Left cardiac atrium (tissue), 4 donors: ENCODE results near the gene TSACC. TPM values are rescaled to one million over a fixed set of nuclear protein-coding genes. Genes with fewer than 3 reads are reported as not detected.
"Not testable (repeated sequence)": the region's sequence is repeated elsewhere in the genome, so short reads cannot be mapped to it uniquely, and the experiment has no call there.

Experiments used
- ATAC-seq, 2 donors: fragments of 200-7000 bp; cut with Tn5 transposase; one replicate each; pipeline ENCODE4 v1.9.1; 2020; ENCODE audit warnings: mild to moderate bottlenecking in 2 of 2, moderate library complexity in 2 of 2
- DNase-seq: peaks from one replicate; pipeline ENCODE4 v3.0.0-alpha.2; 2020
- intact Hi-C, 2 donors: fragments of 100-400 bp; cut with DNase I; formaldehyde crosslinking; loops; one replicate each; pipeline versions ENCODE4 v1.14.1 to v1.15.1; 2022 to 2023
- total RNA-seq, 2 donors: library from RNA; stranded (reverse); fragmentation: NEBNext Ultra II Directional; extraction: Animal tissue kit (Norgen Biotek cat#: 25700); gene quantifications; one replicate each; pipeline ENCODE4 v1.2.1, GENCODE V29; 2021
- donor health status: DM: no; HTN: yes; CAD: no.
- donor health status: DM: no; HTN: yes; CAD: no; lungs with severe emphysema.
- donor health status: DM: yes; HTN: yes; CAD: no.
- donor health status: Dilated cardiomyopathy.

The TSACC gene
- total RNA-seq, 2 donors from 2014 or later: 1.0 TPM; not detected in 1

DNA sequence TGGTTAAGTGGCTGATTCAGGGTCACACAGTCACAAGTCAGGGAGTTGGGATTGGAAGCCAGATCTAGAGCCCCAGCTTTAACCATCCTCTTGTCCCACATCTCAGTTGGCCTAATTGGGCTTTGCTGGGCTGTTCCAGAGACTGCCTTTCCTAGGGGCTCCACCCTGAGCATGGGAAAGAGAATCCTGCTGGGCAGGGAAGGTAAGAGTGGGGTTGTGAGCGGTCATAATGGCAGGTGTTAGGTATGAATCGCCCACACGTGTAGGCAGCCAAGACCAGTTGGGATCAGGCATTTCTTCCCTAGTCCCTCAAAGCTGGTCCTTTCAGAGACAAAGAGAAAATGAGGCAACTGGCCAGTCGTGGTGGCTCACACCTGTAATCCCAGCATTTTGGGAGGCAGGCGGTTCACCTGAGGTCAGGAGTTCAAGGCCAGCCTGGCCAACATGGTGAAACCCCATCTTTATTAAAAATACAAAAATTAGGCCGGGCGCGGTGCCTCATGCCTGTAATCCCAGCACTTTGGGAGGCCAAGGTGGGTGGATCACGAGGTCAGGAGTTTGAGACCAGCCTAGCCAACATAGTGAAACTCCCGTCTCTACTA is 31.5 kb downstream of the TSACC start:
- DNase-seq, ATAC-seq, intact Hi-C loops: not testable (repeated sequence)

DNA sequence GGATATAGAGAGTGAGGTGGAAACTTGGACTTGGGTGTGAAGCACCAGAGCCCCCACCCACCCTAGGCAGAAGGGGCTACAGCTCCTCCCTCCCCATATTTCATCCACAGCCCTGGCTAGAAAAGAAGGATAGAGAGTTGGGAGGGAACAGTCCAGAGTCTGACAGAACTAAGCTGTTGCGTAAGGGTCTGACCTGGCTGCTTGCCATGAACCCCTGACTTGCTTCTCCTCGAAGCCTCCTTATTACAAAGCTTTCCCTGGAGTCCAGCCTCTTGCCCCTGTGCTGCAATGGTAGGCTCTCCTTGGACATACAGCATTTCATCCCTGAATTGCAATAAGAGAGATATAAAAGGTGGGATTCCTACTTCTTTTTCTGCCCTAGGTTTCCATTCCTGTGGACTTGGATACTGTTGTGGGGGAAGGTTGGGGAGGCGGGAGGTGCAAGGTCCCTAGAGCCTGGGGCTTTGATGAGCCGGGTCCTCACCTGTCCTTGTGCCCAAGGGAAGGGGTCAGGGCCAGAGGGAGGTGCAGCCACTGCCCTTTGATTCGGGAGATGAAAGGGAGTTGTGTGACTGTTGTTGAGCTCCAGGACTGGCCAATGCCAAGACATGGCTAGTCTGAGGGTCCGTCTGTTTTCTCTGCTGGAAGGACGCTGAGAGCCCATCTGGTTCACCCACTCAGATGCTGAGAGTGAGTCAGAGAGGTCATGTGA is 33.4 kb downstream of the TSACC start:
- peak; percentile 64 for DNase-seq
- intact Hi-C loops: no loop called here
- peak; percentile 34 to 70 for ATAC-seq

DNA sequence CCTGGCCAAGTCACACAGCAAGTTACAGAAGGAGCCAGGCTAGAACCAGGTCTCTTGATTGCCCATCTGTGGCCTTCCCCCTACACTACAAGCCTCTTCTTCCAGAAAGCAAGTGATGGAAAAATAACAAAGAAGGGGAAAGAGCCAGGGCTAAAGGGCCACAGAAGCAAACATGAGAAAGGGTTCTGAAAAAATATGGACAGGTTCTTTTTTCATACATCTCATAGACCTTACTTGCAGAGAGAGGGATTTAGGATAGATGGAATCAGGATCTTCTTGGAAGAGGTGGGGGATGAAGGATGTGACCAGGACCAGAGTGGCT is 33.9 kb downstream of the TSACC start:
- intact Hi-C loops: no loop called here
- ATAC-seq (no peak), DNase-seq (no peak)

DNA sequence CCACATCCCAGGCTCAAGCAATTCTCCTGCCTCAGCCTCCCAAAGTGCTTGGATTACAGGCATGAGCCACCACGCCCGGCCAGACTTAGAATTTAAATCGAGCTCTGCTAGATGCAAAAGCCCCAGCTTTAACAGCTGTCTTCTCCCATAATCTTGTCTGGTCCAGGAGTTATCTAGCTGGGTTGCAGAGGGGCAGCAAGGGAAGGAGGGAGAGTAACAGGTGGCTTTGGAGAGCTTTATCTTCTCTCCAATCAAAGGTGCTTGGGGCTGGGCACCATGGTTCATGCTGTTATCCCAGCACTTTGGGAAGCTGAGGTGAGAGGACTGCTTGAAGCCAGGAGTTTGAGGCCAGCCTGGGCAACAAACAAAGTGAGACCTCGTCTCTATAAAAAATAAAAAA is 34.5 kb downstream of the TSACC start:
- intact Hi-C loops: no loop called here
- no peak for DNase-seq
- no peak for ATAC-seq

DNA sequence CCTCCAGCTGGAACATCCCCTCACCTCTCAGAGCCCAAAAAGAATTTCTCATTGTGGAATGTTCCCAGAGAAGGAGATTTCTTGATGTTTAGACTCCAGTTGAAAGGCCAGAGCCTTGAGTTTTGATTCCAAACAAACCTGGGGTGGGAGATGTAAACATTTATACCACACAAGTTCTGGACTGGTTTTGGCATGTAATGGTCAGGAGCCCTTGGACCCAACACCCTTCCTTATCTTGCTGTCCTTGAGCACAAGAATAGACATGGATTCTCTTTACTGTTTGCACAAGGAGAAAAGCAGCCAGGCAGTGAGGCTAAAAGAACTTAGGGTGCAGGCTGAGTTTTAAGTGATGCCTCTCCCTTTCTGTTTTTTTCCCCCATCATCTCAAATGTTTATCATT is 35.2 kb downstream of the TSACC start:
- DNase-seq: no peak
- intact Hi-C loops: no loop called here
- no peak for ATAC-seq

DNA sequence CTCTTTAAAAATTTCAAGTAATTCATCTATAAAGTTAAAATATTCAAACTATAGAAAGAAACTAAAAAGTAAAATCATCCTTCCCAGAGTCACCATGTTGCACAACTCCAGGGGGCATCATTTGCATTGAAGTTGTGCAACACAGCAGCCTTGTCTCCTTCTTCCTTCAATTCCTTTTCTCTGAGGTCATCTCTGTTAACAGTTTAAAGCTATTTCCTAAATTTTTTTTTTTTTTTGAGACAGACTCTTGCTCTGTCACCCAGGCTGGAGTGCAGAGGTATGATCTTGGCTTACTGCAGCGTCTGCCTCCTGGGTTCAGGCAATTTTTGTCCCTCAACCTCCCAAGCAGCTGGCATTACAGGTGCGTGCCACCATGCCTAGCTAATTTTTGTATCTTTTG is 37.8 kb downstream of the TSACC start:
- DNase-seq (no peak), ATAC-seq (no peak)
- intact Hi-C loops: no loop called here

DNA sequence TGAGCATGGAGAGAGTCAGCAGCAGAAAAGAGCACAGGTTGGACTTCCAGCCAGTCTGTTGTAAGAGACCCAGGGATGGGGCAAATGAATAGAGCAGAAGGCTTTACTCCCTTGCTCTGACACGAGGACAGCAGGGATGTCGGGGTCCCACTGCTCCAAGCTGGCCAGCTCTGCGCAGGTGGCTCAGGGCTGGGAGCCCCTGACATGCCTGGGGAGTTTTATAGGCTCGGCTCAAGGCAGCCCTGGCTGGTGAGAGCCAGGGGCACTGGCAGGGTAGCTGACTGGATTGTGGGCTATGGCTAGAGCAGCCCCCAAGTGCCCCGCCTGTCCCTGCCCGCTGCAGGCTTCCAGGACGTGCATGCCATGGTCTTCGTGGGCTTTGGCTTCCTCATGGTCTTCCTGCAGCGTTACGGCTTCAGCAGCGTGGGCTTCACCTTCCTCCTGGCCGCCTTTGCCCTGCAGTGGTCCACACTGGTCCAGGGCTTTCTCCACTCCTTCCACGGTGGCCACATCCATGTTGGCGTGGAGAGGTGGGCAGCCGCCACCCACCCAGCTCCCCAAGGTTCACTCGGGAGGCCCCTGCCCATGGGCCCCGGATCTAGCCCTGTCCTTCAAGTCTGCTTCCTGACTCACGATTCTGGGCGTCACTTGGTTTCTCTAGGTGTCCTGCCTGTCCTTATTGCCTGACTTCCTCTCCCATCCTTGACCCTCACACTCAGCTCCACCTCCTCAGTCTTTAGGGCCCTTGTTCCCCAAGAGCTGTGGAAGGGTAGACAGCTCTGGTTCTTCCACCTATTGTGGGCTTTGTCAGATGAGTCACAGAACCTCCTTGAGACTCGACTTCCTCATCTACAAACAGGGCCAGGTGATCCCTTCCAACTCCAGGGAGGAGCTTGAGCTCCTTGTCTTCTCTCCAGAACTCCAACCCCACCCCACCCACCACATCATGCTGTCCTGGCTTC is 38.9 kb downstream of the TSACC start:
- no peak for ATAC-seq
- no peak for DNase-seq
- intact Hi-C loops: no loop called here

DNA sequence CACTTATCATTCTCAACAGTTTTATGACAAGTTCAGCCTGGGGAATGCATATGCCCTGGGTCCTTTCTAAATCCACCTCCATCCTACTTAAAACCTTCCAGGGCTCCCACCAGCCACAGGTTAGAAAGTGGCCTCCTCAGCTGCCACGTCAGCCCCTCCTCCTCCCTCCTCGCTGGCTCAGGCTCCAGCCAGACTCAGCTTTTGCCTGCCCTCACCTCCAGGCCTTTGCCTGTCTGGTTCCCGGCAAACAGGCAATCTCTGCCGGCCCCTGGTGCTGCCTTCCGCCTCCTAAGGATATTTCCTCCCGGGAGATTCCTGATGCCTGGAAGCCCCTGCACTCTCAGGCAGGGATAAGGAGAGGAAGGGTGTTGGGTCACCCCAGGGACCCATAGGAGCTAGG is 40.2 kb downstream of the TSACC start:
- DNase-seq (no peak), ATAC-seq (no peak)
- intact Hi-C loops: no loop called here

DNA sequence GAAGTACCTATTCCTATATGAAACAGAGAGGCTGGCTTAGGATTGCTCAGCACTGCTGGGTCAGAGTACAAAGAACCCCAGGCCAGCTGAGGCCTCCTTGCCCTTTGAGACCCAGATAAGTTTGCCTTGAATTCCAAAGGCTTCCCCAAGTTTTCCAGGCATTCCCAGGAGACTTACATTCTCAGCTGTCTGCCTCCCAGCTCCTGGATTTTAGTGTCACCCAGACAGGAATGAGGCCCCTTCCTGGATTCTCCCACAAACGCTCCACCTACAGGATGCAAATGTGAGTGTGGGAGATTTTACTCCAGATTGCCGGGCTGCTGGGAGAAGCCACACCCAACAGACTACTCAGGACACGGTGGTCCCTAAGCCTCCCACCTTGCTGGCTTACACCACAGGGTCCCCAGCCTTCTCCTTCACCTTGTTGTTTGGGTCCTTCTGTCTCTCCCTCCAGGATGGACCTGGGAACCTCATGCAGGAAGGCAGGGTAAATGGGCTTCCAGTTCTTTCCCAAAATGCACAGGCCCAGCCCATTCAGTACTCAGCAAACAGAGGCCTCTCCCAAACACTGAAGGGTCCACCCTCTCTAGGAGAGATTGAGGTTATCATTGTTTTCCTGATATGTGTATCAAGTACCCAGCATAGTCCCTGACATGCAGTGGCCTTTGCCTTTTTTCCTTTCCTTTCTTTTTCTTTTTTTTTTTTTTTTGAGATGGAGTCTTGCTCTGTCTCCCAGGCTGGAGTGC is 41.3 kb downstream of the TSACC start:
- intact Hi-C loops: loop anchor here (10.0 kb wide), 2 partner anchors 155 to 225 kb away; partner anchors contain the start of gene GPATCH4 (in 1 of the 2)
- no peak for DNase-seq
- ATAC-seq: no peak

DNA sequence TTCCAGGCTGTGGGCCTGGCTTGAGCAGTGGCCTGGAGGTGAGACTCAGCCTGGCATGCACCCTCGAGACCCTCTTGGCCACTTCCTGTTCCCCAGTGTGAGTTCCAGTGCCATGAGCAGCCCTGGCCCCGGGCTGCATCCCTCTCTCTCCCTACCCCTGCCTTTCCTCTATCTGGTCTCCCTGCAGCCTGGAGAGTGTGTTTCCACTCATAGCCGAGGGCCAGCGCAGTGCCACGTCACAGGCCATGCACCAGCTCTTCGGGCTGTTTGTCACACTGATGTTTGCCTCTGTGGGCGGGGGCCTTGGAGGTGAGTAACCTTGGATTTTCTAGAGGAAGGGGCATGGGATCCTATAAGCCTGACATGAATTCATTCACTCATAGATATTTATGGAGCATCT is 44.2 kb downstream of the TSACC start:
- ATAC-seq (no peak), DNase-seq (no peak)
- intact Hi-C loops: loop anchor here (10.0 kb wide), 2 partner anchors 152 to 222 kb away; partner anchors contain the start of gene GPATCH4 (in 1 of the 2)

DNA sequence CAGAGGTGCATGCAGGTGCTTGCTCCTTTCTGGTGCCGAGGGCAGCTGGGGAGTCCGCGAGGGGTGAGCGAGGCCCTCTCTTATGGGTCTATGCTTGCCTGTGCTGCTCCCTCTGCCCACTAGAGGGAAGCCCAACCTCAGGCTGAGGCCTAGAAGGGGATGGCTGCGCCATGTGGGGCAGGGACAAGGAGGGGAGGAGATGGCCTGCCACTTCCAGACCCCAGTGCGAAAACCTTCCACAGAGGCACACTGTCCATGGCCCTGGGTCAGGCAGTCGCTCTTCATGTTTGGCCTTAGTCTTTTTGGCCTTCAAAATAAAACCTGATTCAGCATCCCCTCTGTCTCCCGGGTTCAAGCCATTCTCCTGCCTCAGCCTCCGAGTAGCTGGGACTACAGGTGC is 44.7 kb downstream of the TSACC start:
- ATAC-seq (peak; percentile 85 to 87), DNase-seq (peak; percentile 53)
- intact Hi-C loops: loop anchor here (10.0 kb wide), 2 partner anchors 152 to 222 kb away; partner anchors contain the start of gene GPATCH4 (in 1 of the 2)

DNA sequence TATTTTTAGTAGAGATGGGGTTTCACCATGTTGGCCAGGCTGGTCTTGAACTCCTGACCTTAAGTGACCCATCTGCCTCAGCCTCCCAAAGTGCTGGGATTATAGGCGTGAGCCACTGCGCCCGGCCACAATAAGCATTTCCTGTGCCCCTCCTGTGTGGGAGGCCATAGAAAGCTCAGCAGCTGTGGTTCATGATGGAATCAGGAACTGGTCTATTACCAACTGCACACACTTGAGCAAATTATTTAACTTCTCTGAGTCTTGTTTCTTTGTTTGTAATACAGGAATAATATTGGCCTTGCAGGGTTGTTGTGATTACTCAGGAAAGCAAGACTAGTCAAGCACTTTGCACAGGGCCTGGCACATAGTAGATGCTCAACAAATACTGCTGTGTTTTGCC is 45.7 kb downstream of the TSACC start:
- ATAC-seq (no peak), DNase-seq (no peak)
- intact Hi-C loops: loop anchor here (2.0 to 10.0 kb wide), 3 partner anchors 61 to 221 kb away; partner anchors contain the start of gene GPATCH4 (in 1 of the 2)

DNA sequence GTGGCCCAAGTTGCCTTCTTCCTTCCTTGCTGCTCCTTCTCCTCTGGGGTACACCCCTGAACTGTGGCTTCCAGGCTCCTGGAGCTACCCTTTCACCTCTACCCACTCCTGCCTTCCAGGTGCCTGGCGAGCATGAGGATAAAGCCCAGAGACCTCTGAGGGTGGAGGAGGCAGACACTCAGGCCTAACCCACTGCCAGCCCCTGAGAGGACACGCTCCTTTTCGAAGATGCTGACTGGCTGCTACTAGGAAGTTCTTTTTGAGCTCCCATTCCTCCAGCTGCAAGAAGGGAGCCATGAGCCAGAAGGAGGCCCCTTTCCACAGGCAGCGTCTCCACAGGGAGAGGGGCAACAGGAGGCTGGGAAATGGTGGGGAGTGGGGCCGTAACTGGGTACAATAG is 46.3 kb downstream of the TSACC start:
- ATAC-seq (no peak), DNase-seq (no peak)
- intact Hi-C loops: loop anchor here (1.0 to 10.0 kb wide), 4 partner anchors 60 to 220 kb away; partner anchors contain the start of gene GPATCH4 (in 1 of the 2)

DNA sequence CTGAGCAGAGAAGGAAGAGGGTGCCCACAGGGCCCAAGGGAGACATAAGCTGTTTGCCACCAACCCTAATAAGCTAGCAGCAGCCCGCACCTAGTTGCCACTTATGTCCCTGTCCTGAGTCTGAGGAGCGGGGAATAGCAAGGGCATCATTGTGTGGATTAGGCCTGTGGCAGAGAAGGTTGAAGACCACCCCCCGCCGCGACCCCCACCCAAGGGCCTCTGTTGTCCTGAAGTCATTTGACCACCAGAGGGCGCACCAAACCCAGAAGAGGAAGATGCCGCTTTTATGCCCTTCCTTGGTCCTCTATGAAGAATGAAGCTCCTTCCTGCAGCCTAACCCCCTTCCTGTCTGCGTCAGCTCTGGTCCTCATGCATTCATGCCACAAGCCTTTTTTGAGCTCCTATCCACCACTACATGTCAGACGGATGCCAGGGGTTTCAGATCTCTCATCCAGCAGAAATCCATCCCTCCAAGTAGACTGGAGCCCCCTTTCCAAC is 47.3 kb downstream of the TSACC start:
- intact Hi-C loops: loop anchor here (1.0 to 10.0 kb wide), 5 partner anchors 59 to 271 kb away; partner anchors contain the start of gene GPATCH4 (in 1 of the 2)
- peak; percentile 27 to 43 for ATAC-seq
- peak; percentile 65 for DNase-seq

DNA sequence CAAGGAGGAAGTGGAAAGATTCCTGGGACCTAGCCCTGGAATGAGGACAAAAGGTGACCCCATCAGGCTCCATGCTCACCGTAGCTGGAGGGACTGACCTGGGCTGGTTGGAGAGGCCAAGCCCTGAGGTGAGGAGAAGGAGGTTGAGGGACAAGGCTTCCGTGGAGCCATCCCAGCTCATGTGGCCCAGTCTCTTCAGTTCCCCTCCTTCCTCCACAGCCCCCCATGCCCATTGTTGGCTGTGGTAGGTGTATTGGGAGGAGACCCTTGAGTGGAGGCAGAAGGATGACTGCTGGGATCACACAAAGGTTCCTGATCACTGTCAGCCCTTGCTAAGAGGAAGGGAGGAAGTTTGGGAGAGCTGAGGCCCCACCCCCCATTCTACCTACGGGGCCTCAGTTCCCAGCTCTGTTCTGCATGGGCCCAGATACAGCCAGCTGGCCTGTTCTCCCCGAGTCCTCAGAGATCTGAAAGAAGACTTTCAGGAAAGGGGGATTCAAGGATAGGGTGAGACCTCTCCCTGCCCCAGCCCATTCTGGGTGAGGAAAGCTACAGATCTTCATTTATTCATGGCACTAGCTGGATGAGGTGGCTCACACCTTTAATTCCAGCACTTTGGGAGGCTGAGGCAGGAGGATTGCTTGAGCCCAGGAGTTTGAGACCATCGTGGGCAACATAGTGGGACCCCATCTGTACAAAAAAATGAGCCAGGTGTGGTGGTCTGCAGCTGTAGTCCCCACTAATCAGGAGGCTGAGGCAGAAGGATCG is 48.0 kb downstream of the TSACC start:
- DNase-seq: no peak
- no peak for ATAC-seq
- intact Hi-C loops: loop anchor here (2.0 to 10.0 kb wide), 3 partner anchors 148 to 270 kb away; partner anchors contain the start of gene GPATCH4 (in 1 of the 2)

DNA sequence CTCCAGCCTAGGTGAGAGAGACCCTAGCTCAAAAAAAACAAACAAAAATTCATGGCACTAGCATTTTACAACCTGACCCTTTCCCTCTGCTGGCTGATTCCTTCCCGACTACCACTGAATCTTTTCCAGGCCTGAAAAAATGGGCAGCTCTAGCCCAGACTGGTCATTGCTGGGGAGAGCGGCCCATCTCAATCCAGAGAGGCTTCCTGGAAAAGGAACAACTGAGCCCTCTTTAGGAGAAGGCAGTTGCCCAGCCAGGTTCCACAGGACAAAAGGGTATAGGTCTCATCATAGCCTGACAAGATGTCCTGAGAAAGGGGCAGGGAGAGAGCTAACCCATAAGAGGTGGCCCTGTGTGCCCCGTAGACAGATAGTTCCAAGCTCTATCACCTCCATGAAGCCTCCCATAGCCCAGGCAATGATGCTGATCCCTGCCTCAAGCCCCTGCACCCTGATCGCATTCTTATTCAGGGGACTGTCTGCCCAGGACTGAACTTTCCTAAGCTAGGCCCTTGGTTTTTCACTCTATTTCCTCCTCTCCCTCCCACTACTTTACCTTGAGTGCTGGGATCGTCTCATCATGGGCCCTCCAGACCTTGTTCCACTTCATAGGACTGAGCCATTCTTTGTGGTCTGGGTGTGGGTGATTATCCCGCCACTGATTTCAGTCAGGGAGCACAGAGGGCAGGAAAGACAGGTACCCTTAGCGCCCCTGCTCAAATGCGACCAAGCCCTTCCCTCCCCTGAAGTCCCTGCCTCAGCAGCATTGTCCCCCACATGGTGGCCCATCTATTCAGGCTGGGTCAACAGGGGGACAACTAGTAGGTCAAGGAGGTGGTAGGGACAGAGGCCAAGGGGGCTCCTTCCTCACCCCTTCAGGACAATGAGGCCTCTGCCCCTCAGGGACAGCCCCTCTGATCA is 48.9 kb downstream of the TSACC start:
- DNase-seq (no peak), ATAC-seq (no peak)
- intact Hi-C loops: loop anchor here (2.0 to 10.0 kb wide), 3 partner anchors 148 to 270 kb away; partner anchors contain the start of gene GPATCH4 (in 1 of the 2)

DNA sequence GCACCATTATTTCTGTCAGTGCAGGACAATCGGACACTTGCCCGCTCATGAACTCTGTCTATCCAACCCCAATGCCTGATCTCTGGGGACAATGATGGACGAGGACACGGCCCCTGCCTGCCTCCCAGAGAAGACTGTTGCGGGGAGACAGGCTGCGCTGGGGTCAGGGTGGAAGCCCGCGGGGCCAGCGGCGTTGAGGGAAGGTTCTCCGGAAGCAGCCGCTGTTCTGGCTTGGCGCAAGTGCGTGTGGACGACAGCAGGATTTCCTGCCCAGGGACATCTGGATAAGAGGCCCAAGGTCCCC is 49.5 kb downstream of the TSACC start:
- ATAC-seq (no peak), DNase-seq (no peak)
- intact Hi-C loops: loop anchor here (2.0 to 10.0 kb wide), 3 partner anchors 147 to 269 kb away; partner anchors contain the start of gene GPATCH4 (in 1 of the 2)
